Activated CD4-positive, alpha-beta T cell treated with anti-CD3 and anti-CD28 coated beads, Interleukin-2, amount 10 ng/mL, durations not matched to agents 7 days and 5 days (primary cell): ENCODE results near the gene TAS2R9. TPM values are rescaled to one million over a fixed set of nuclear protein-coding genes. Genes with fewer than 3 reads are reported as not detected.

Experiments
- CTCF ChIA-PET: fragments of 350-600 bp; sonication (Branson Sonifier 250); formaldehyde crosslinking; loops from one replicate; lab custom pipeline; 2021; ENCODE audit warnings: antibody characterized with exemption; lab: Charles Lee
- POLR2A ChIA-PET: fragments of 350-600 bp; sonication (Branson Sonifier 250); formaldehyde crosslinking; loops from one replicate; lab custom pipeline; 2021; ENCODE audit warnings: antibody characterized with exemption; lab: Charles Lee
- DNase-seq: peaks from one replicate; pipeline ENCODE4 v3.0.0-alpha.2; 2020
- H3K27ac Mint-ChIP-seq: one replicate; pipeline ENCODE4 v1.8.0; 2021; ENCODE audit warnings: mild to moderate bottlenecking, moderate library complexity, mixed read lengths
- H3K27me3 Mint-ChIP-seq: one replicate; pipeline ENCODE4 v1.8.0; 2021; ENCODE audit warnings: mixed read lengths
- H3K36me3 Mint-ChIP-seq: one replicate; pipeline ENCODE4 v1.8.0; 2021; ENCODE audit warnings: low read depth, mixed read lengths
- H3K4me1 Mint-ChIP-seq: one replicate; pipeline ENCODE4 v1.8.0; 2021; ENCODE audit warnings: mixed read lengths
- H3K4me3 Mint-ChIP-seq: one replicate; pipeline ENCODE4 v1.8.0; 2021; ENCODE audit warnings: mild to moderate bottlenecking, moderate library complexity, mixed read lengths
- H3K9me3 Mint-ChIP-seq: one replicate; pipeline ENCODE4 v1.8.0; 2021; ENCODE audit warnings: mixed read lengths
- total RNA-seq, 2 experiments: library from RNA; stranded (reverse); gene quantifications; one replicate each; pipeline ENCODE4 v1.2.3, GENCODE V29; 2021

Gene TAS2R9
- total RNA-seq, result not detected

GRCh38 chr12:10810068-10810467 lies at the start of gene TAS2R9:
TSS of gene TAS2R9 (minus strand) at chr12:10810168. CDS start at chr12:10810075, 93 bp downstream.
- no peak for DNase-seq
- no peaks in the 10 kb centered on the region for H3K9me3 Mint-ChIP-seq
- peaks cover 5% of the 10 kb centered on the region for H3K4me1 Mint-ChIP-seq
- no peak within 1 kb of the TSS for H3K27ac Mint-ChIP-seq
- no peak within 1 kb of the TSS for H3K4me3 Mint-ChIP-seq
- H3K36me3 Mint-ChIP-seq, result no peaks in the 10 kb centered on the region
- ChIA-PET CTCF (no interaction called here), POLR2A (no interaction called here)
- peaks cover 39% of the 10 kb centered on the region for H3K27me3 Mint-ChIP-seq

GRCh38 chr12:10855807-10856206 lies 45.8 kb upstream of the TAS2R9 start:
- Mint-ChIP-seq H3K27ac (no peak overlapping the region), H3K27me3 (no peaks in the 10 kb centered on the region), H3K36me3 (peaks cover 59% of the 10 kb centered on the region), H3K9me3 (peaks cover 40% of the 10 kb centered on the region), H3K4me3 (no peak overlapping the region), H3K4me1 (peaks cover 16% of the 10 kb centered on the region)
- ChIA-PET POLR2A (no interaction called here), CTCF (no interaction called here)
- DNase-seq, result no peak

GRCh38 chr12:10853776-10854175 lies 43.8 kb upstream of the TAS2R9 start:
- CTCF ChIA-PET, result no interaction called here
- Mint-ChIP-seq H3K27ac (no peak overlapping the region), H3K36me3 (peaks cover 55% of the 10 kb centered on the region), H3K4me1 (peaks cover 36% of the 10 kb centered on the region), H3K4me3 (no peak overlapping the region), H3K9me3 (peaks cover 44% of the 10 kb centered on the region), H3K27me3 (no peaks in the 10 kb centered on the region)
- DNase-seq, result no peak
- POLR2A ChIA-PET, result no interaction called here

- Mint-ChIP-seq H3K27me3 (no peaks in the 10 kb centered on the region), H3K4me3 (no peak overlapping the region), H3K9me3 (peaks cover 26% of the 10 kb centered on the region), H3K36me3 (peaks cover 53% of the 10 kb centered on the region), H3K27ac (peak overlapping the region; percentile 32), H3K4me1 (peaks cover 43% of the 10 kb centered on the region)
- no peak for DNase-seq
- POLR2A ChIA-PET, result no interaction called here
- CTCF ChIA-PET, result no interaction called here
Observed at GRCh38 chr12:10851243-10851858, 41.4 kb upstream of the TAS2R9 start.

GRCh38 chr12:10849425-10849878 lies 39.5 kb upstream of the TAS2R9 start, which contains the start of gene PRR4:
TSS of gene PRR4 (minus strand) at chr12:10849475. CDS start at chr12:10849437, 38 bp downstream.
- H3K4me1 Mint-ChIP-seq, result peaks cover 43% of the 10 kb centered on the region
- H3K27me3 Mint-ChIP-seq, result no peaks in the 10 kb centered on the region
- peak; percentile 69 for DNase-seq
- ChIA-PET CTCF (no interaction called here), POLR2A (no interaction called here)
- peaks cover 16% of the 10 kb centered on the region for H3K9me3 Mint-ChIP-seq
- H3K27ac Mint-ChIP-seq, result peak within 1 kb of the TSS; percentile 76
- H3K4me3 Mint-ChIP-seq, result no peak within 1 kb of the TSS
- H3K36me3 Mint-ChIP-seq, result peaks cover 42% of the 10 kb centered on the region

GRCh38 chr12:10847744-10848143 lies 37.8 kb upstream of the TAS2R9 start:
- Mint-ChIP-seq H3K27ac (no peak overlapping the region), H3K4me3 (no peak overlapping the region), H3K27me3 (no peaks in the 10 kb centered on the region), H3K36me3 (peaks cover 42% of the 10 kb centered on the region), H3K9me3 (peaks cover 16% of the 10 kb centered on the region), H3K4me1 (peaks cover 43% of the 10 kb centered on the region)
- no peak for DNase-seq
- CTCF ChIA-PET, result interaction anchor here (0.6 kb wide), 1 partner anchor 1824 kb away, joined by 3 read pairs; no protein-coding TSS in a partner anchor
- POLR2A ChIA-PET, result no interaction called here

GRCh38 chr12:10842862-10843261 lies 32.9 kb upstream of the TAS2R9 start:
- ChIA-PET CTCF (no interaction called here), POLR2A (no interaction called here)
- H3K4me1 Mint-ChIP-seq, result peaks cover 2% of the 10 kb centered on the region
- DNase-seq, result no peak
- H3K4me3 Mint-ChIP-seq, result no peak overlapping the region
- peaks cover 18% of the 10 kb centered on the region for H3K36me3 Mint-ChIP-seq
- no peak overlapping the region for H3K27ac Mint-ChIP-seq
- no peaks in the 10 kb centered on the region for H3K27me3 Mint-ChIP-seq
- H3K9me3 Mint-ChIP-seq, result no peaks in the 10 kb centered on the region

- Mint-ChIP-seq H3K27me3 (no peaks in the 10 kb centered on the region), H3K4me3 (no peak overlapping the region), H3K4me1 (no peaks in the 10 kb centered on the region), H3K9me3 (no peaks in the 10 kb centered on the region), H3K36me3 (peaks cover 7% of the 10 kb centered on the region), H3K27ac (no peak overlapping the region)
- CTCF ChIA-PET, result no interaction called here
- no peak for DNase-seq
- POLR2A ChIA-PET, result no interaction called here
Observed at GRCh38 chr12:10838461-10838860, 28.5 kb upstream of the TAS2R9 start.

GRCh38 chr12:10829994-10830393 lies 20.0 kb upstream of the TAS2R9 start:
- no peak overlapping the region for H3K27ac Mint-ChIP-seq
- POLR2A ChIA-PET, result no interaction called here

GRCh38 chr12:10826258-10826657 lies 16.3 kb upstream of the TAS2R9 start, which contains the start of gene TAS2R10:
TSS of gene TAS2R10 (minus strand) at chr12:10826358. CDS start at chr12:10826269, 89 bp downstream.
- no peak within 1 kb of the TSS for H3K4me3 Mint-ChIP-seq
- DNase-seq, result no peak
- no peaks in the 10 kb centered on the region for H3K9me3 Mint-ChIP-seq
- POLR2A ChIA-PET, result no interaction called here
- H3K4me1 Mint-ChIP-seq, result no peaks in the 10 kb centered on the region
- H3K27me3 Mint-ChIP-seq, result no peaks in the 10 kb centered on the region
- no peak within 1 kb of the TSS for H3K27ac Mint-ChIP-seq
- no peaks in the 10 kb centered on the region for H3K36me3 Mint-ChIP-seq
- CTCF ChIA-PET, result no interaction called here

More at GRCh38 chr12:10829994-10830393, 20.0 kb upstream of the TAS2R9 start:
- H3K9me3 Mint-ChIP-seq, result no peaks in the 10 kb centered on the region
- CTCF ChIA-PET, result no interaction called here
- H3K36me3 Mint-ChIP-seq, result no peaks in the 10 kb centered on the region
- H3K4me1 Mint-ChIP-seq, result no peaks in the 10 kb centered on the region
- no peak for DNase-seq
- H3K27me3 Mint-ChIP-seq, result no peaks in the 10 kb centered on the region
- no peak overlapping the region for H3K4me3 Mint-ChIP-seq

- no peaks in the 10 kb centered on the region for H3K4me1 Mint-ChIP-seq
- ChIA-PET CTCF (no interaction called here), POLR2A (no interaction called here)
- no peak overlapping the region for H3K4me3 Mint-ChIP-seq
- H3K9me3 Mint-ChIP-seq, result no peaks in the 10 kb centered on the region
- no peak overlapping the region for H3K27ac Mint-ChIP-seq
- DNase-seq, result no peak
- H3K27me3 Mint-ChIP-seq, result no peaks in the 10 kb centered on the region
- H3K36me3 Mint-ChIP-seq, result no peaks in the 10 kb centered on the region
Observed at GRCh38 chr12:10824957-10825356, 15.0 kb upstream of the TAS2R9 start.

- Mint-ChIP-seq H3K4me1 (peaks cover 5% of the 10 kb centered on the region), H3K4me3 (no peak overlapping the region), H3K27ac (no peak overlapping the region), H3K36me3 (no peaks in the 10 kb centered on the region), H3K27me3 (peaks cover 38% of the 10 kb centered on the region), H3K9me3 (no peaks in the 10 kb centered on the region)
- ChIA-PET POLR2A (no interaction called here), CTCF (no interaction called here)
- DNase-seq, result no peak
Observed at GRCh38 chr12:10811883-10812536, 2.0 kb upstream of the TAS2R9 start.

- ChIA-PET POLR2A (no interaction called here), CTCF (no interaction called here)
- H3K4me1 Mint-ChIP-seq, result peaks cover 3% of the 10 kb centered on the region
- H3K36me3 Mint-ChIP-seq, result no peaks in the 10 kb centered on the region
- no peak within 1 kb of the TSS for H3K27ac Mint-ChIP-seq
- H3K27me3 Mint-ChIP-seq, result peaks cover 37% of the 10 kb centered on the region
- no peaks in the 10 kb centered on the region for H3K9me3 Mint-ChIP-seq
- DNase-seq, result no peak
- H3K4me3 Mint-ChIP-seq, result no peak within 1 kb of the TSS
Observed at GRCh38 chr12:10807186-10807585, 2.8 kb downstream of the TAS2R9 start, which contains the start of gene TAS2R8. TSS of gene TAS2R8 (minus strand) at chr12:10807286. CDS start at chr12:10806980, 306 bp downstream.
